Measurements from ENCODE around the gene CFAP61.
A peak's percentile ranks its signal among the peaks of the same experiment; 100 is the strongest.

GRCh38 chr20:20083807-20084206 lies 31.5 kb downstream of the CFAP61 start:
- TF ChIP-seq CTCF (IDR thresholded peaks at IDR 0.05; ENCODE audit: insufficient read depth, low read depth, low read length) = peak; percentile 31
- no peak for TF ChIP-seq EZH2 (IDR thresholded peaks at IDR 0.05; ENCODE audit: insufficient read depth, low read length)

All from astrocyte (in vitro differentiated cells and primary cell).